Measurements from ENCODE around the gene CHRNA9. TPM values are rescaled to one million over a fixed set of nuclear protein-coding genes. Genes with fewer than 3 reads are reported as not detected.
"Not testable (repeated sequence)": the region's sequence is repeated elsewhere in the genome, so short reads cannot be mapped to it uniquely, and the experiment has no call there.

Gene CHRNA9
- total RNA-seq, 1 donor from 2014 or later: not detected

GRCh38 chr4:40378619-40379018, 43.5 kb downstream of the CHRNA9 start:
- no peak for DNase-seq (ENCODE audit: low spot score)

GRCh38 chr4:40379248-40379647, 44.1 kb downstream of the CHRNA9 start:
- no peak for DNase-seq (ENCODE audit: low spot score)

GRCh38 chr4:40380647-40381046, 45.5 kb downstream of the CHRNA9 start:
- no peak for DNase-seq (ENCODE audit: low spot score)

DNA sequence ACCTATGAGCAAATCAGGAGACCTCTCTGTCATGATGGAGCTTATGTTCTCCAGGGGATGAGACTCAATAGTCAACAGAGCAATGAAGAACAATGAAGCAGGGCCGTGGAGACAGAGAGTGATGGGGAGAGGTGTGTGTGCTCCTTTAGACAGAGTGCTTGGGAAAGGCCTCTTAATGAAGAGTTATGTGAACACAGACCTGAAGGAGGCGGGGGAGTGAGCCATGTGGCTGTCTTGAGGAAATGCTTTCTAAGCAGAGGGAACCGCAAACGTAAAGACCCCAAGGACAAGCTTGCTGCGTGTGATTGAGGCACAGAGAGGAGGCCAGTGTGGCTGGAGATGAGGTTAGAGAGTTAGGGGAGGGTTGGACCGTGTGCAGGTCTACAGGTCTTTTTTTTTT, 53.1 kb downstream of the CHRNA9 start:
- DNase-seq (ENCODE audit: low spot score): no peak

- DNase-seq (ENCODE audit: low spot score): no peak
Measured at GRCh38 chr4:40389986-40390385, 54.9 kb downstream of the CHRNA9 start.

GRCh38 chr4:40392241-40392640, 57.1 kb downstream of the CHRNA9 start:
- not testable (repeated sequence) for DNase-seq (ENCODE audit: low spot score)

GRCh38 chr4:40394236-40394635, 59.1 kb downstream of the CHRNA9 start:
- no peak for DNase-seq (ENCODE audit: low spot score)

- DNase-seq (ENCODE audit: low spot score): no peak
Measured at GRCh38 chr4:40395166-40395900, 60.2 kb downstream of the CHRNA9 start.

DNA sequence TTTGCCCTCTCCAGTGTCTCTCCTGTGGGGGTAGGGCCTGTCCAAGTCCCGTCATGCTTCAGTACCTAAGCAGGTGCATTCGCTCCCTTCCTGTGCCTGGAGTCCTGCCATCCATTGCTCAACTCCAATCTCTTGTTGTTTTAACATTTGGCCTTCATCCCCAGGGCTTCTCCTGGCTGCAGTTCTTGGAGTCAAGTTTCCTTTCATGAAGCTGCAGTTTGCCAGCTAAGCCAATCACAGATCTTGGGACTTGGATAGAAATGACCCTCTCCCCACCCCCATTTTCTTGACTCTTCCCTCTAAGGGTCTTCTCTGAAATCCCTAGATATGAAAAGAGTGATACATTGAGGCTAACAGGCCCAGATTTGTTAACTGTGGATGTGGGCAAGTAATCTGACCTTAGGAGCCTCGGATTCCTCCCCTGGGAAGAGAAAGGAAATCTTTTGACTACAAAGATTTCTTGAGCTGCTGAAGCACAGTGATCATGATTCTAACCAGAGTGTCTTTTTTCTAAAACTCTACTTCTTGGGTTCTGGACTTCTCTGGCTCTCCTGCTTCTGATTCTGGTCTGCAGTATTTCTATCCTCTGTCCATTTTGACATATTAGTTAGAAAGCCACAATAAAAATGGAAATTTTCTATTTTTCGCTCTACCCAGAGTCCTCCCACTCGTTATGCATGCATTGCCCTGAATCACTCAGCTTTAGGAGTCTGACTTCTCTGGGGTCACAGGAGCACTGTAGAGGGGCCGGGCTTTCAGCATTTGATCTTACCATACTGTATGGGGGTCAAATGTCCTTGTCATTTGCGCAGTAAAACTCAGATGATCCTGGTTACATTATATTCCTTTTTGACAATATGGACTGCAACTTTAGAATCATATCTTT, 61.0 kb downstream of the CHRNA9 start:
- no peak for DNase-seq (ENCODE audit: low spot score)

DNA sequence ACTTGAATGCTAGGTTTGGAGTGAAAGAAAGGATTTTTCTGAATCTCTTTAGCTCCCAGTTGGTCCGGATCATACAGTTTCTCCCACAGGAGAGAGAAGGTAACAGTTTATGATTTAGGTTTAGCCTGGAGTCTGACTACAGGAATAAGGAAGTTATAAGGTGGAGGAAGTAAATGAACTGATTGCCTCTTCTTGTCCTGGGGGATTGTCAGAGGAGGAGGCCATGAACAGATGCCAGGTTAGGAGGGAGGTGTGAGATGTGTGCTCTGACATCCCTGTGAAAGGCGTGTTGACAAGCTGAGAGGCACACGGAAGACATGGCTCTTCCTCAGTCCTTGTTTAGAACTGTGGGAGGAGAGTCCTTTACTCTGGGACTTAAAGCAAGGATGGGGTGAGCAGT, 64.4 kb downstream of the CHRNA9 start:
- DNase-seq (ENCODE audit: low spot score): no peak

GRCh38 chr4:40401096-40401495, 66.0 kb downstream of the CHRNA9 start:
- DNase-seq (ENCODE audit: low spot score): no peak

GRCh38 chr4:40401631-40402030, 66.5 kb downstream of the CHRNA9 start:
- no peak for DNase-seq (ENCODE audit: low spot score)

- DNase-seq (ENCODE audit: low spot score): no peak
Measured at GRCh38 chr4:40402556-40402955, 67.4 kb downstream of the CHRNA9 start.

DNA sequence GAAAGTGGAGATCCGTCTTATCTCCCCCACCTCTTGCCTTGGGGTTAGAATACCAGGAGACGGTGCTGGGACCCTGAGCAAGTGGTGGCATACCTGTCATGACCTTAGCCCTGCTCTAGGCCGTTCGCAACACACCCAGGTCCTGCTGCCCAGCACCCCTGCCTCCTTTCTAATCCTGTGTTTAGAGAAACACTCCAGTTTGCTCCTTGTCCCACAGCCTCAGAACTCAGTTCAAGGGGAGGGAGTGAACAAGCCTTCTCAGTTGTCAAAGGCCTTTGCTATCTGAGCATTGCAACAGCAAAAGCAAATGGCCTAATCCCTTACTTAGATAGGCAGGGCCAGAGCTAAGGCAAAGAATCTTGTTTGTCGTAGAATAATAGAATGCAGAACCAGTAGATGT, 67.9 kb downstream of the CHRNA9 start:
- no peak for DNase-seq (ENCODE audit: low spot score)

Other genes with a start within 250 kb of the CHRNA9 start
- 3.9 TPM for gene RHOH, start 138.3 kb upstream of the CHRNA9 start, total RNA-seq